MM.1S (cell line): Measurements from ENCODE around the gene WDR77.

ENCODE experiments used
- EZH2 ChIP-seq: fragments of 300-600 bp; sonication (generic); optimal IDR thresholded peaks from 2 replicates; pipeline ENCODE3; 2017; ENCODE audit warnings: low read depth, mild to moderate bottlenecking, antibody characterized with exemption, low read length, mixed read lengths
- TF ChIP-seq, protein P1 (sequence below): fragments of 300-600 bp; sonication (generic); IDR thresholded peaks from 2 replicates; pipeline ENCODE4 v1.5.1; 2016; ENCODE audit warnings: antibody characterized with exemption, low read length, mixed read lengths

DNA sequence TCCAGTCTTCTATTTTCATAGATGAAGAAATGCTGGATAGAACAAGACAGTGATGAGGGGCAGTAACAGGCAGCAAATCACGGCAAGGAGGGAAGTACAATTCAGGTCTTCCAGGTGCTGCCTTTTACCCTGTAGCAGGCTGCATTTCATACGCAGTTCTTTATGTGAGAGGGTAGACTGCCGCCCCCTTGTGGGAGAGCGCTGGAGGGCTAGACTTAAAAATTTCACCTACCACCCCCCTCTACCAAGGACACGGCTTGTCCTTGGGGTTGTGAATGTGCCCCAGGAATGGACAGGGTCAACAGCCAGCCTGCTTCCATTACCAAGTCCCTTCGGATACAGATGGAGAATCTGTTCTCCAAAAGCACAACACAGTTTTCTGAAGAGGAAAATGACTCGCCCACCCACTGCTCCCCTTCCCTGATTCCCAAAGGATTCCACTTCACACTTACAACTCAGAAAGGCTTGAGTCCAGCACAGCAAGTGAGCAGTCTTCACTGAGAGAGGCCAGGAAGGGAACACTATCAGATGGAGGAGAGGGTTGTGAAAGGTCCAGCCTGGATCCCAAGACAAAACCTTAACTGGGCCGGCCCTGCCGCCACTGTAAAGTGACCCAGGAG, 7.4 kb downstream of the WDR77 start:
- TF ChIP-seq, protein P1, sequence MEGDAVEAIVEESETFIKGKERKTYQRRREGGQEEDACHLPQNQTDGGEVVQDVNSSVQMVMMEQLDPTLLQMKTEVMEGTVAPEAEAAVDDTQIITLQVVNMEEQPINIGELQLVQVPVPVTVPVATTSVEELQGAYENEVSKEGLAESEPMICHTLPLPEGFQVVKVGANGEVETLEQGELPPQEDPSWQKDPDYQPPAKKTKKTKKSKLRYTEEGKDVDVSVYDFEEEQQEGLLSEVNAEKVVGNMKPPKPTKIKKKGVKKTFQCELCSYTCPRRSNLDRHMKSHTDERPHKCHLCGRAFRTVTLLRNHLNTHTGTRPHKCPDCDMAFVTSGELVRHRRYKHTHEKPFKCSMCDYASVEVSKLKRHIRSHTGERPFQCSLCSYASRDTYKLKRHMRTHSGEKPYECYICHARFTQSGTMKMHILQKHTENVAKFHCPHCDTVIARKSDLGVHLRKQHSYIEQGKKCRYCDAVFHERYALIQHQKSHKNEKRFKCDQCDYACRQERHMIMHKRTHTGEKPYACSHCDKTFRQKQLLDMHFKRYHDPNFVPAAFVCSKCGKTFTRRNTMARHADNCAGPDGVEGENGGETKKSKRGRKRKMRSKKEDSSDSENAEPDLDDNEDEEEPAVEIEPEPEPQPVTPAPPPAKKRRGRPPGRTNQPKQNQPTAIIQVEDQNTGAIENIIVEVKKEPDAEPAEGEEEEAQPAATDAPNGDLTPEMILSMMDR, result peak; percentile 50
- TF ChIP-seq EZH2, result no peak
